GM18867 (cell line): ENCODE measurements around the gene ASPSCR1.
A peak's percentile ranks its signal among the peaks of the same experiment; 100 is the strongest.

Experiments used
- ATAC-seq: cut with Tn5 transposase; IDR thresholded peaks from one replicate; pipeline ENCODE4 v1.9.1; 2021; ENCODE audit warnings: mild to moderate bottlenecking, moderate library complexity; ENCODE audit not compliant: unreplicated experiment

The ASPSCR1 gene

GRCh38 chr17:82022310-82022980, 45.0 kb downstream of the ASPSCR1 start, which contains the start of gene CENPX:
TSS of gene CENPX (minus strand) at chr17:82022878. CDS start at chr17:82022861, 17 bp downstream.
- no peak for ATAC-seq

- ATAC-seq = peak; percentile 80
These were observed 45.6 kb downstream of the ASPSCR1 start, which contains the start of gene LRRC45 for GRCh38 chr17:82022981-82023446. TSS of gene LRRC45 (plus strand) at chr17:82023305. CDS start at chr17:82023644, 339 bp downstream.

GRCh38 chr17:82023447-82024241, 46.2 kb downstream of the ASPSCR1 start:
- ATAC-seq = no peak

- ATAC-seq = no peak
These were observed 47.4 kb downstream of the ASPSCR1 start for GRCh38 chr17:82024859-82025258.

GRCh38 chr17:82025401-82026107, 48.1 kb downstream of the ASPSCR1 start:
- no peak for ATAC-seq

GRCh38 chr17:82028246-82028645, 50.8 kb downstream of the ASPSCR1 start:
- no peak for ATAC-seq

- no peak for ATAC-seq
These were observed 51.5 kb downstream of the ASPSCR1 start for GRCh38 chr17:82028966-82029365.

- ATAC-seq = no peak
These were observed 52.0 kb downstream of the ASPSCR1 start for GRCh38 chr17:82029391-82029790.

GRCh38 chr17:82029990-82030469, 52.6 kb downstream of the ASPSCR1 start:
- no peak for ATAC-seq

- ATAC-seq = no peak
These were observed 53.3 kb downstream of the ASPSCR1 start for GRCh38 chr17:82030470-82031302.

GRCh38 chr17:82031303-82031884, 54.0 kb downstream of the ASPSCR1 start, which contains the start of gene RAC3:
TSS of gene RAC3 (plus strand) at chr17:82031678. CDS start at chr17:82031762, 84 bp downstream.
- no peak for ATAC-seq

- no peak for ATAC-seq
These were observed 54.6 kb downstream of the ASPSCR1 start for GRCh38 chr17:82031885-82032627.

- no peak for ATAC-seq
These were observed 56.1 kb downstream of the ASPSCR1 start for GRCh38 chr17:82033359-82034085.

GRCh38 chr17:82034371-82035011, 57.1 kb downstream of the ASPSCR1 start:
- ATAC-seq = no peak

- ATAC-seq = no peak
These were observed 58.1 kb downstream of the ASPSCR1 start for GRCh38 chr17:82035488-82035887.

GRCh38 chr17:82035956-82036633, 58.7 kb downstream of the ASPSCR1 start:
- ATAC-seq = no peak

GRCh38 chr17:82036634-82037091, 59.2 kb downstream of the ASPSCR1 start:
- peak; percentile 8 for ATAC-seq
